Measurements from ENCODE around the gene AKT2. TPM values are rescaled to one million over a fixed set of nuclear protein-coding genes. Genes with fewer than 3 reads are reported as not detected.

The AKT2 gene
- total RNA-seq, 1 experiment from 2014 or later: 63.4 TPM

DNA sequence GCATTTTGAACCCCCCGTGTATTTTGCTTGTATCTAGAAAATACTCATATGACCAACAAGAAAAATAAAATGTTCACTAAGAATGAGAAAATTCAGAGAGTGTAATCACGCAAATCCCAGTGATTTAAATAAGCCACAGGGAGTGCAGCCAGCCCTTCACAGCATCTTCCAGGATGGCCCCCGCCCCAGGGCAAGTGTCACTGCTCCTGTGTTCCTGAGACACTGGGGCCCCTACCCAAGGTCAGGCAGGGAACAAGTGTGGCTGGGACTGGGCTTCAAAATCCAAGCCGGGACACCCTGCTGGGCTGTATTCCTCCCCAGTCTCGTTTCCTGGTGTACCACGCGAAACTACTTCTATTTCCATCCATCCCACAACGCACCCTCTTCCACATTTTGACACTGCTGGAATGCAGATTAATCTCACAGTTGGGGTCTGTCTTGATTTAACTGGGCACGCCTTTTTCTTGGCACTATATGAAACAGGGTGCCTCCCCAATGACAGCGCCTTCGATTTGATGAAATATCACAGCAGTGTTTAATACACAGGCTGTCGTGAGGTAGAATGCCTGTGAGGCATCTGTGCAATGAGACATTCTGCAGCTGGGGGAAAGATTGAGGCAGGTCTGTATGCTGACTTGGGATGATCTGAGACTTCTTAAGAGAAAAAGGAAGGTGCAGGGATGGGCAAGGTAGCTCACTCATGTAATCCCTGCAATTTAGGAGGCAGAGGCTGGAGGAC is 40.4 kb downstream of the AKT2 start:
- no peak for DNase-seq (ENCODE audit: low read depth)
- in situ Hi-C loops (cut with HindIII; ENCODE audit: low pct_unique_long_range_greater_than_20kb, low sequenced_read_pairs): no loop called here

DNA sequence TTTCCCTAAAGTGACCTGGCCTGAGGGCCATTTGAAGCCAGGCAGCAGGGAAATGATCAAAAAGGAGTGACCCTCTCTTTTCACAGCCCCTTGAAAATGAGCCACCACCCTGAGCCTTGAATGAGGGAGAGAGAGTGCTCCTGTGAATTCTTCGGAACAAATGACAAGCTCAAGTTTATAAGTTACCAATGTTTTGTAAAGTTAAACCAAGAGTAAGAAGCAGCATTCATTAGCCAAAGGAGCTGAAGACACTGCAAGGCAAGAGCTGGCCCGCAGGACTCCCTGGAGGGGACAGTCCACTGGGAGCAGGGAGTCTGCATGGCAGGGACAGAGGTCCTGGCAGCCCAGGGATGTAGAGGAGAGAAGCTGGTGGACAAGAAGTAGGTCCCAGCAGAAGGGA is 42.0 kb downstream of the AKT2 start:
- no peak for DNase-seq (ENCODE audit: low read depth)
- in situ Hi-C loops (cut with HindIII; ENCODE audit: low pct_unique_long_range_greater_than_20kb, low sequenced_read_pairs): no loop called here

DNA sequence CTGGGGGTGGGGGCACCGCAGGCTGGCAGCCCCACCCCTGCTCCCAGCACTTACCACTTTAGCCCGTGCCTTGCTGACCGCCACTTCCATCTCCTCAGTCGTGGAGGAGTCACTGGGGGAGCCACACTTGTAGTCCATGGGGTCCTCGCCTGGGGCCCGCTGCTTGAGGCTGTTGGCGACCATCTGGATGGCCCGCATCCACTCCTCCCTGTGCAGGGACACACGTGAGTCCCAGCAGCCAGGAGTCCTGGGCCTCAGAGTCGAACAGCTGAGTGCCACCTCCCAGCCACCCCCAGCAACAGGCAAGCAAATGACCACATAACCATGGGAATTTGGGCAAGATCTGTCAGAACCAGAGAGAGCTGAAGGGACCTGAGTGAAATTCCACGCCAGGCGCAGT is 42.7 kb downstream of the AKT2 start:
- in situ Hi-C loops (cut with HindIII; ENCODE audit: low pct_unique_long_range_greater_than_20kb, low sequenced_read_pairs): no loop called here
- no peak for DNase-seq (ENCODE audit: low read depth)

DNA sequence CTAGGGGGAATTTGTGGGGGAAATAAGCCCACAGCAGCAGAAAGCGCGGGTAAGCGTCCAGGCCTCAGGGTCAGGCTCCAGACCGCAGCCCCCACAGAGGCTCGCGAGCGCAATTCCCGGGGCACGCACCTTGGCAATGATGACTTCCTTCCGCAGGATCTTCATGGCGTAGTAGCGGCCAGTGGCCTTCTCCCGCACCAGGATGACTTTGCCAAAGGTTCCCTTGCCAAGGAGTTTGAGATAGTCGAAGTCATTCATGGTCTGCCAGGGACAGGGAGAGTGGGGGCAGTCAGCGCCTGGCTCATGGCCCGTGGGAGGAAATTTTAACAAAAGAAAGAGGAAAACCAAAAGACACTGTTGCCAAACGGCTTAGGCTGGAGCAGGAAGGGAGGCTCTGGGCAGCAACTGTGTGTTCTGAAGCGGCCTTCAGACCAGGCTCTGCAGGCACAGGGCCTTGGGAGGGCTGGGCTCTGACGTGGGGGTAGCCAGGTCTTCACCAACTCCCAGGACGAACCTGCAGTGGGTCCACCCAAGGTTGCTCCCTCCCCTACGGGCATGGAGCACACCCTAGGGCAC is 43.2 kb downstream of the AKT2 start:
- DNase-seq (ENCODE audit: low read depth): no peak
- in situ Hi-C loops (cut with HindIII; ENCODE audit: low pct_unique_long_range_greater_than_20kb, low sequenced_read_pairs): no loop called here

DNA sequence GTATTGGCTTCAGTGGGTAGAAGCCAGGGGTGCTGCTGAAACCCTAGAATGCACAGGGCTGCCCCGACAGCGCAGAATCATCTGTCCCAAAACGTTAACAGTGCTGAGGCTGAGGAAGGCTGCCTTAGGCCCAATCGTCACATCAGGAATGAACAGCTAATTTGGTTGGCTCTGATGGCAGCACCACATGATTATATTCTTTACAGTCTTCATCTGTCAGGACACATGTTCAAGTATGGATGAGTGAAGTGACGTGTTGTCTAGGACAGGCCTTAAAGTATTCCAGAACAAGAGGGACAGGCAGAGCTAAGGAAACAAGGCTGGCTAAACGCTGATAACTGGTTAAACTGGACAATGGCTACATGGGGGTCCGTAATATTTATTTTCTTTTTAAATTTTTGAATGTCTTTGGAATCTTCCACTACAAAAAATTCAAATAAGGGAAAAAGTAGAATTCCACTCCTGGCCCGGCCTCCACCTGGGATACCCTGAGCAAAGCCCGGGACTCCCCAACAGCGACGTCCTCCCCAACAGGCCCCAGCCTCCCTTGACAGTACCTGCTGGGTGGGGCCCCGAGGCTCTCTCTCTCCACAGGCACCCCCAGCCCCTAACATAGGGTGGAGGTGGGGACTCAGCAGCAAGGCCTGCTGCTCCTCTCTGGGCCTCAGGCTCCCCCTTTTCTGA is 43.9 kb downstream of the AKT2 start:
- in situ Hi-C loops (cut with HindIII; ENCODE audit: low pct_unique_long_range_greater_than_20kb, low sequenced_read_pairs): no loop called here
- no peak for DNase-seq (ENCODE audit: low read depth)

DNA sequence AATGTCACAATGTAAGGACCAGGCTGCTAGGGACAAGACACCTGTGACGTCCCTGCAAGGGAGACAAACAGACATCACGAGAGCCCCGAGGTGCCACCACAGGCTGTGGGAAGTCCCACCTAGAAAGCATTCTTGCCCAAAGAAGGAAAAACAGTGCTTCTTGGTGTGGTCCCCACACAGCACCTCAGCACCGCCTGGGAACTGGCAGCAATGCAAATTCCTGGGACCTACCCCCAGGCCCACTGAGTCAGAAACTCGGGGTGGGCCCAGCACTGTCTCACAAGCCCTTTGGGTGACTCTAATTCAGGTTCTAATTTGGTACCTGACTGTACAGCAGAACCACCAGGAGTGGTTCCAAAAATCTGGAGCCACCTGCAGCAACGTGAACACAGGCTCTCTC is 44.8 kb downstream of the AKT2 start:
- in situ Hi-C loops (cut with HindIII; ENCODE audit: low pct_unique_long_range_greater_than_20kb, low sequenced_read_pairs): no loop called here
- no peak for DNase-seq (ENCODE audit: low read depth)

DNA sequence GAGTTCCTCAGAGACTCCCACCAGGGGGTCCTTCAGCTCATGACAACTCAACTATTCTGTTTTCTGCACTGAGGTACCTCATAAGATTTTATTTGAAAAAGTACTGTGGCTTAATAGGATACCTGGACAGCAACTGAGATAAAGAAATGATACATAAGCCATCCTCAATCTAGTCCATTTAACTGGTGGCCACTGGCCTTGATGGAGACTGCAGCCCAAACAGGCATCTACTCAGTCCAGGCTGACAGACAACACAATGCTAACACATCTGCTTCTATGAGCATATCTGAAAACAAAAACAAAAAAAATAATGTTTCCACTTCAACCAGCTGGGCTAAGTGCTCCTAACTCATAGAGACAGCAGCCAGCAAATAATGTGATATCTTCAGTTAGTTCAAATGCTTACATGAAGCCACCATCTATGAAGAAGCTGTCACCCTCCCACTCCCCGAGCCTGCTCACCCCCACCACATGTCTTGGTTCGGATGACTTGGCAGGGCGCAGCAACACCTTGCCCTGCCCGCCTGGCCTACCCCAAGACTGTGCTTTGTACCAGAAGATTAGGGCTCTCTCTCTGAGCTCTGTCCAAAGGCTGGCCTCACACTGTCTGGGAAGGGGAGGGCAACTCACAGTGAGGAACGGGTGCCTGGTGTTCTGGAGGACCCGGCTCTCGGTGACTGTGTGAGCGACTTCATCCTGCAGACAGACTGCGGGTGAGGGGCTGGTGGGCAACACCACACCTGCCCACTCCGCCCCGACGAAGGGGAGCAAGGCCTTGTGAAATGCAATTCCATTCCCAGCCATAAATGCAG is 45.5 kb downstream of the AKT2 start:
- in situ Hi-C loops (cut with HindIII; ENCODE audit: low pct_unique_long_range_greater_than_20kb, low sequenced_read_pairs): no loop called here

DNA sequence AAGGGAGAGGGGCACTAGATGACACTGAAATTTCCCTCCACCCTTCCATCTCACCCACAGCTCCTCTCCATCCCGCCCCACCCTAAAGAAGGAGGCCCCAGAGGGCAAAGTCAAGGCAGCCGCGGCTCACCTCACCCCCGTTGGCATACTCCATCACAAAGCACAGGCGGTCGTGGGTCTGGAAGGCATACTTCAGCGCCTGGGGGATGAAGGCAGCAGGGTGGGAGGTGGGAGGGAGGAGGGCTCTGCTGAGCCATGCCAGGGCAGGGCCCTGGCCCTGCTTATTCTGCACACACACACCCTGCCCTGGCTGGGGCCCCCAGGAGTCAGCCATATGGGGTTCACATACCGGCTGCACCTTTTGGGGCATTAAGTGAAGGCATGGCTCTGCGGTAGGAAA is 46.4 kb downstream of the AKT2 start:
- no peak for DNase-seq (ENCODE audit: low read depth)
- in situ Hi-C loops (cut with HindIII; ENCODE audit: low pct_unique_long_range_greater_than_20kb, low sequenced_read_pairs): no loop called here

More for the DNA sequence above, 45.5 kb downstream of the AKT2 start:
- DNase-seq (ENCODE audit: low read depth): no peak

DNA sequence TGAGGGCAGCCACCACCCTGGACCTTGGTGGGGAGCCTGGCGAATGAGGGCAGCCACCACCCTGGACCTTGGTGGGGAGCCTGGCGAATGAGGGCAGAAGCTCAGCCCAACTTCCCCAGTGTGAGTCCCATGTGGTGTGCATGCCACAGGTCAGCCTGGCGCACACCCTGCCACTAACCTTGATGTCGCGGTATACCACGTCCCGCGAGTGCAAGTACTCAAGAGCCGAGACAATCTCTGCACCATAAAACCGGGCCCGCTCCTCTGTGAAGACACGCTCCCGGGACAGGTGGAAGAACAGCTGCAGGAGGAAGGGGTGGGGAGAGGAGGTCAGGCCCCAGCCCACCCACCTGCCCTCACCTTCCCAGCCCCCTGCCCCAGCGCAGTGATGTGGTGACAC is 47.4 kb downstream of the AKT2 start:
- in situ Hi-C loops (cut with HindIII; ENCODE audit: low pct_unique_long_range_greater_than_20kb, low sequenced_read_pairs): no loop called here

DNA sequence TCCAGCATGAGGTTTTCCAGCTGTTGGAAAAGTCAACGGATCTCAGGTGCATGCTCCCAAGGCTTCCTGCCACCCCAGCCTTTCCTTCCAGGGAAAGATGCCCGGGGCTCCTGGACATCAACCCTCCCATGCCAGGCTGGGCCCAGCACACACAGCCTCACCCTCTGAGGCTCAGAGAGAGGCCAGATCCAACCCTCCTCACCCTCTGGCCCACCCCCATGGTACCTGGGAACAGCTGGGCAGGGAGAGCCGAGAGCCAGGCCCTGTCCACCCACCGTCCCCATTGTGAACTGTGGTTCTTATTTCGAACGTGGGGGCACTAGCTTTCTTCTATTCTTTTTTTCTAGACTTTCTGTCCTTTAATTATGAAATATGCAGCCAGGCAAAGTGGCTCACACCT is 48.8 kb downstream of the AKT2 start:
- DNase-seq (ENCODE audit: low read depth): no peak
- in situ Hi-C loops (cut with HindIII; ENCODE audit: low pct_unique_long_range_greater_than_20kb, low sequenced_read_pairs): no loop called here

More for the DNA sequence above, 47.4 kb downstream of the AKT2 start:
- DNase-seq (ENCODE audit: low read depth): no peak

DNA sequence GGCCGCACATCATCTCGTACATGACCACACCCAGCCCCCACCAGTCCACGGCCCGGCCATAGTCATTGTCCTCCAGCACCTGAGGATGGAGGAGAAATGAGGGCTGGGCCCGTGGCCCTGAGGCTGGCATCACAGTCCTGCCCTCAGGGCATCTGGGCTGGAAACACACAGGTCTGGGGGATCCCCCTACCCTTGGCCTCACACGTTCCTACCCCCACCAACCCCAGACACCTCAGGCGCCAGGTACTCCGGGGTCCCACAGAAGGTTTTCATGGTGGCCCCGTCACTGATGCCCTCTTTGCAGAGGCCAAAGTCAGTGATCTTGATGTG is 49.2 kb downstream of the AKT2 start:
- no peak for DNase-seq (ENCODE audit: low read depth)
- in situ Hi-C loops (cut with HindIII; ENCODE audit: low pct_unique_long_range_greater_than_20kb, low sequenced_read_pairs): no loop called here

DNA sequence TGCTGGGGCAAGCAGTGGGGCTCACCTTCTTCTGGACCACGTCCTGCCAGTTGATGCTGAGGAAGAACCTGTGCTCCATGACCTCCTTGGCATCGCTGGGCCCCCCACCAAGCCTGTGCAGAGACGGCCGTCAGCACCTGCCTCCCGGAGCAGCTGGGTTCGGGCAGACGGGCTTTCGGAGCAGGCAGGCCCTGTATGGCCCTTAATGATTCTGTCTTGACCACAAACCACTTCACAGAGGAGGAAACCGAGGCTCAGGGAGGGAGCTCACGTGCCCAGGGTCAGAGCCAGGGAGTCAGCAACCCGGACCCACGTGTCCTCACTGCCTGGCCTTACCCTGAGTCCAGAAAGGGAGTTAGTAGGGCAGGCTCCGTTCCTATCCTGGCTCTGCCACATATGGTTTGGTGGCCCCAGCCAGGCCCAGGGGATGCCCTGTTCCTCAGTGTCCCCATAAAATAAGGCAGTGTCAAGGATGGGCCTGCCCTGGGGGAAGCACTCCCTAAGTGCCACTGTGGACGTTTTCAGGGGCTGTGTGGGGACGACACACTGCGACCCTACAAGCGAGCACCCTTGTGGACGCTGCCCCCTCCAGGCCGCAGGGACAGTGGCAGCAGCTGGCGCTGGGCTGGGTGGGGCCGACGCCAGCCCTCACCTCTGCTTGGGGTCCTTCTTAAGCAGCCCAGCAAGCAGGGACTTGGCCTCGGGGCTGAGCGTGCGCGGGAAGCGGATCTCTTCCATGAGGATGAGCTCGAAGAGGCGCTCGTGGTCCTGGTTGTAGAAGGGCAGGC is 49.7 kb downstream of the AKT2 start:
- no peak for DNase-seq (ENCODE audit: low read depth)
- in situ Hi-C loops (cut with HindIII; ENCODE audit: low pct_unique_long_range_greater_than_20kb, low sequenced_read_pairs): no loop called here

DNA sequence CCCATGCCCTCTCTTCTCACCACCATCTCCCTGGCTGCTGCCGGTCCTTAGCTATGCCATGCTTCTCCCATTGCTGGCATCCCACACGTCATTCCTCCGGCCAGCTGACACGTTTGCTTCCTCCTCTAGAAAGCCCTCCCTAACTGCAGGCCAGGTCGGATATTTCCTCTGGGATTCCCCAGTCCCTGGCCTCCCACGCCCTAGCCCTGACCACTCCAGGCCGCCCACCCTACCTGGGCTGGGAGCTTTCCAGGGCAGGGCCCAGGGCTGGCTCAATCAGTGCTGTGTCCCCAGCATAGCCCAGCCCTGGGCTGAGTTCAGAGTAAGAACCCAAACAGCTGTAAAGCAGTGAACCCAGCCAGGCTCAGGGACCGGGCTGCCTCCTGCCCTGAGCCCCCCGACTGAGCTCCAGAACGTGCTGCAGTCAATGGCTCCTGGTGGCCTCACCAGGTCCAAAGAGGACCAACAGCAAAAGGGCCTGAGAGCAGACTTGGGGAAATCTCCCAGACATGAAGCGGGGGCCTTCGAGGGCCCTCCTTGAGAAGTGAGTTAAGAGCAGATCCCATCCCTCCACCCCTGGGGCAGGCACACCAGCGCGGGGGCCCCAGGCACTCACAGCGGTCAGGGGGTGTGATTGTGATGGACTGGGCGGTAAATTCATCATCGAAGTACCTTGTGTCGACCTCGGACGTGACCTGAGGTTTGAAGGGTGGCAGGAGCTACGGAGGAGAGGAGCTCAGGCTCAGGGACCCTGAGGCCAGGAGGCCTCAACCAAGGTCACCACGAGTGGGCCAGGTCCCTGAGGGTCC is 50.5 kb downstream of the AKT2 start:
- no peak for DNase-seq (ENCODE audit: low read depth)
- in situ Hi-C loops (cut with HindIII; ENCODE audit: low pct_unique_long_range_greater_than_20kb, low sequenced_read_pairs): no loop called here

DNA sequence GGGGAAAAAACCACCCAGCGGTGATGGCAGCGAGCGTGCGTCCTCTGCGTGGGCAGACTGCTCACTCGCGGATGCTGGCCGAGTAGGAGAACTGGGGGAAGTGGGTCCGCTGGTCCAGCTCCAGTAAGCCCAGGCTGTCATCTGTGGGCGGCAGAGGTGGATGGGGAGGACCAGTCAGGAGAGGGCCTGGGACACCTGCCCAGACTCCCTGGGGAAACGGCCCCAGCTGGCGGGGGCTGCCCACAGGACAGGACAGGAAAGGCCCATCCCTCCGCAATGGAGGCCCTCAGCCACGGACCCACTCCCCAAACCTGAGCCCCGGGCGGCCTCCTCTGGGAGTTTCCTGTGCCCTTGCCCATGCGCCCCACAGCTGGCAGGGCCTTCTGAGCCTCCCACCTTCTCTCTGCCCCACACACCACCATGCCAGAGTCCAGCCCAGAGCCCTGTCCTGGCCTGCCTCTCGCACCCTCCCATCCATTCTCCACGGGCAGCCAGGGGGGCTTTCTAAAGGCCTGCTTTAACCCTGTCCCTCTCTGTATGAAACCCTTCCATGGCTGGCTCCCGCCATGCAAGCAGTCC is 51.2 kb downstream of the AKT2 start:
- in situ Hi-C loops (cut with HindIII; ENCODE audit: low pct_unique_long_range_greater_than_20kb, low sequenced_read_pairs): no loop called here
- no peak for DNase-seq (ENCODE audit: low read depth)

DNA sequence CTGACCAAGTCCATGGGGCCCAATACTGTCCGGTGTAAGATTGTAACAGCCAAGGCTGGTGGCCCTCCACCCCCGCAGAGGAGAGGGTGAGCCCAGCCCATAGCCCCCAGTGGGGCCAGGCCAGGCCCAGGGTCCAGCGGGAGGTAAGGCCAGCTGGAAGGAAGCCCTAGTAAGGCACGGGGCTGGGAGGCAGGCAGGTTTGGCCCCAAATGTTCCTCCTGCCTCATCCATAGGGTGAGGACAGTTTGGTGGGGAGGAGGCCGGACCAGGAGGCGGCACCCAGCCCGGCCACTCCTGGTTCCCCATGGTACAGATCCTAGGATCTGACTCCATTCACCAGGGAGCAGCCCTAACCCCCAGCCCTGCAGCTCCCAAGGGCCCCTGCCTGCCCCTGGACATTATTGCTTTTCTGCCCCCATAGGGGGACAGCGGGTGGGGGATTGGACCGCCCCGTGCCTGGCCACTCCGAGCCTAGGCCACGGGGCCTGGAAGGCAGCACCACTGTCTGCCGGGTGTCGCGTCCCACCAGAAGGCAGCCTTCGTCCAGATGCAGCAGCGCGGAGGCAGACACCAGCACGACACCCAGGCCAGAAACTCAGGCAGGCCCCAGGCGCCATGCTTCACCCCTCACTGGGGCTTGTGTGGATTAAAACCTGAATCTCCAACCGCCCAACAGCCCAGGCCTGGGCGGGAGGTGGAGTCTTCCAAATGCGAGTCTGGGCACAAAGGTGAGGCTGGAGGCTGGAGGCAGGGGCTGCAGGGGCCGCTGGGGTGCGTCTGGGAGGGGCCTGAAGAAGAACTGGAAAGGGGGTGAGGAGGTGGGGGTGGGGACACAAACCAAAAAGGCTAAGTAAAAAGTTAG is 52.0 kb downstream of the AKT2 start:
- no peak for DNase-seq (ENCODE audit: low read depth)

DNA sequence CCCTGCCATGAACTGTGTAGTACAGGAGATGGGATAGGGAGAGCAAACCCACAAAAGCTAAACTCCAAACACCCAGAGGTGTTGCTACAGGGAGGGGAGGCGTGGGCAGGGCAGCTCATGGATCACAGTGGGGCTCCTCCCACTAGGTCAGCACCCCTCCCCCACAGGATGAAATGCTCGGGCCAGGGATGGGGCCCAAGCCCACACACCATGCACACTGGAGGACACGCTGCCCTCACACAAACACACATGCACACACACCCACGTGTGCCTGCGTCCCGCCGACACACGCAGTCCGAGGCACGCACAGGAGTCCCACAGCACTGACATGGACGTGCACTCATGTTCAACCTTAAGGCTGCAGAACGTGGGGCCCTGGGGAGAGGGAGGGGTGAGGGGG is 52.7 kb downstream of the AKT2 start:
- no peak for DNase-seq (ENCODE audit: low read depth)
- in situ Hi-C loops (cut with HindIII; ENCODE audit: low pct_unique_long_range_greater_than_20kb, low sequenced_read_pairs): no loop called here

More for the DNA sequence above, 52.0 kb downstream of the AKT2 start:
- in situ Hi-C loops (cut with HindIII; ENCODE audit: low pct_unique_long_range_greater_than_20kb, low sequenced_read_pairs): no loop called here
